ENCODE data around the gene SDK1. TPM values are rescaled to one million over a fixed set of nuclear protein-coding genes. Genes with fewer than 3 reads are reported as not detected.

SDK1 gene
- total RNA-seq, 3 donors from 2014 or later (not counting 1 experiment from before 2014, with no cell fraction given) = 0.05 to 0.11 TPM; not detected in 1

DNA sequence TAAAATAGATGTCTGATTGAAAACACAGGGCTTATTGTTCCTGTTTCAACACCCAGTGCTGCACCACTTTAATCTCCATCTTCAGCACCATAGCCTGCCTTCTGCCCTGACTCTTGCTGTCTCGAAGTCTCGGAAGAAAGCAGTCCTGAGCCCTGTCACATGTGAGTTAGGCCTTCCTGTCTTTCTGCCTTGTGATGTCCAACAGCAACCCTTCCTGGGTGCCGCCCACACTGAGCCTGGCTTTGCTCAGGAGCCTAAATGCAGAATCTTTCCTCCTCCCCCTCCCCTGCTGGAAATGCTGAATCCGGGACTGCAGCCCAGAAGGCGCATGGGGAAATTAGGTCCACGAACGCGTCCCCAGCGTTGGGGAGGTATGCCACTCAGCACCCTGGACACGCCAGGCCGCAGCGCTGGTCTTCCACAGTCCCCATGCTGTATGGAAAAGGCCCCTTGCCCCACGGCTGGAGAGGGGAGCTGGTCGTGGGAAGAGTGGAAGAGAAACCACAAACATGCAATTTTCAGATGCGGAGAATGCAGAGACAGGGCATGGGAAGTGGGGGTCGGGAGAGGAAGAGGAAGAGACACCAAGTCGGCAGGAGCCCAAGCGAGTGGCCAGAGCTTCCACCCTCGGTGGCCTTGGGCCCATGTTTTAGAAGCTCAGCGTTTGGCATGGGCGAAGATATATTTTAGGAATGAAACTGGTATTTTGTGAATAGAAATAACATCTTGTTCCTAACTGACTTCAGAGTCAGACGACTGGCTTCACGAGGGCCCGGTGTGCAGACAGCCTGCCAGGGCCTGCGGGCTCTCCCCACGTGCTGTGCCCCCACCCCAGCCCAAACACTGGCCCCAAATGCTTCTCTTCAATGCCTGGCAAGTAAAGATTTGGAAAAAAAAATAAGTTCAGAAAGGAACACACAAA, 724.9 kb downstream of the SDK1 start:
- H3K4me3 ChIP-seq (ENCODE audit: low read length) = no peak overlapping the region
- no peaks in the 10 kb centered on the region for H3K36me3 ChIP-seq (ENCODE audit: control insufficient read depth, insufficient read depth, low read length)
- intact Hi-C loops (cut with micrococcal nuclease) = no loop called here
- TF ChIP-seq, protein P1, sequence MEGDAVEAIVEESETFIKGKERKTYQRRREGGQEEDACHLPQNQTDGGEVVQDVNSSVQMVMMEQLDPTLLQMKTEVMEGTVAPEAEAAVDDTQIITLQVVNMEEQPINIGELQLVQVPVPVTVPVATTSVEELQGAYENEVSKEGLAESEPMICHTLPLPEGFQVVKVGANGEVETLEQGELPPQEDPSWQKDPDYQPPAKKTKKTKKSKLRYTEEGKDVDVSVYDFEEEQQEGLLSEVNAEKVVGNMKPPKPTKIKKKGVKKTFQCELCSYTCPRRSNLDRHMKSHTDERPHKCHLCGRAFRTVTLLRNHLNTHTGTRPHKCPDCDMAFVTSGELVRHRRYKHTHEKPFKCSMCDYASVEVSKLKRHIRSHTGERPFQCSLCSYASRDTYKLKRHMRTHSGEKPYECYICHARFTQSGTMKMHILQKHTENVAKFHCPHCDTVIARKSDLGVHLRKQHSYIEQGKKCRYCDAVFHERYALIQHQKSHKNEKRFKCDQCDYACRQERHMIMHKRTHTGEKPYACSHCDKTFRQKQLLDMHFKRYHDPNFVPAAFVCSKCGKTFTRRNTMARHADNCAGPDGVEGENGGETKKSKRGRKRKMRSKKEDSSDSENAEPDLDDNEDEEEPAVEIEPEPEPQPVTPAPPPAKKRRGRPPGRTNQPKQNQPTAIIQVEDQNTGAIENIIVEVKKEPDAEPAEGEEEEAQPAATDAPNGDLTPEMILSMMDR (IDR thresholded peaks at IDR 0.05) = no peak
- H3K4me1 Mint-ChIP-seq = no peaks in the 10 kb centered on the region
- H3K27me3 ChIP-seq (ENCODE audit: control insufficient read depth, insufficient read depth, low read length) = no peaks in the 10 kb centered on the region
- H3K27ac ChIP-seq (ENCODE audit: low read length) = no peak overlapping the region
- H3K36me3 Mint-ChIP-seq = no peaks in the 10 kb centered on the region
- WGBS (ENCODE audit: insufficient coverage) = 83% methylated on average over 26 of the region's 26 CpGs
- no peaks in the 10 kb centered on the region for H3K9me3 Mint-ChIP-seq
- DNase-seq (no peak), ATAC-seq (no peak)
- H3K27me3 Mint-ChIP-seq (ENCODE audit: low read depth in 2 of 2) = peaks cover 0 to 3% of the 10 kb centered on the region in 2 donors
- H3K27ac Mint-ChIP-seq = no peak overlapping the region
- H3K4me1 ChIP-seq (ENCODE audit: control insufficient read depth, insufficient read depth, low read length) = no peaks in the 10 kb centered on the region
- H3K9me3 ChIP-seq (ENCODE audit: control insufficient read depth, insufficient read depth, low read length) = no peaks in the 10 kb centered on the region
- no peak overlapping the region for H3K4me3 Mint-ChIP-seq

DNA sequence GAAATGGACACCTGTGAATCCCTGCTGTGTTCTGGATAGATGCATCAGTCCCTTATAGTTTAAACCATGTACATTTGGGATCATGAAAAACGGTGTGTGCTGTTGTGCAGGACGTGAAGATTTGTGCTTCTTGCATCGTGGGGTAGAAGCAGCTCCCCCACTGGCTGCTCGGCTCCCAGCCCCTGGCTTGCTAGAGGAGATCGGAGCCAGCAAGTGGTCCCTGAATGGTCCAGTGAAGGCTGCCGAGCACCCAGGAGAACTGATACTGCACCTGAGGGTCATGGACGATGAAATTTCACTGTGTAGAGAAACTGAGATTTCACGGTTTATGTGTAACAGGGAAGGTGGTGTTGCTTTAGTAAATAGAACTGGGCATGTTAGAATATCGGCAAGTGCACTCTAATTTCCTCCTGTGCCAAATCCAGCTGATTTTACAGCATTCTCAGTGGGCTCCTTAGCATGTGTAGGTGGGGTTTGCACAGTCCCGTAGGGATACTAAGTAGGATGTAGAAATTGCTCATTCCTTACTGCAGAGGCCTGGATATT, 726.0 kb downstream of the SDK1 start:
- H3K9me3 Mint-ChIP-seq = no peaks in the 10 kb centered on the region
- WGBS (ENCODE audit: insufficient coverage) = 81% methylated on average over 10 of the region's 10 CpGs
- Histone ChIP-seq H3K4me3 (ENCODE audit: low read length) (no peak overlapping the region), H3K9me3 (ENCODE audit: control insufficient read depth, insufficient read depth, low read length) (no peaks in the 10 kb centered on the region), H3K36me3 (ENCODE audit: control insufficient read depth, insufficient read depth, low read length) (no peaks in the 10 kb centered on the region), H3K27ac (ENCODE audit: low read length) (no peak overlapping the region), H3K4me1 (ENCODE audit: control insufficient read depth, insufficient read depth, low read length) (no peaks in the 10 kb centered on the region), H3K27me3 (ENCODE audit: control insufficient read depth, insufficient read depth, low read length) (no peaks in the 10 kb centered on the region)
- no peak for DNase-seq
- no peak overlapping the region for H3K4me3 Mint-ChIP-seq
- H3K4me1 Mint-ChIP-seq = no peaks in the 10 kb centered on the region
- TF ChIP-seq, protein P1 (IDR thresholded peaks at IDR 0.05) = no peak
- intact Hi-C loops (cut with micrococcal nuclease) = no loop called here
- no peak overlapping the region for H3K27ac Mint-ChIP-seq
- H3K36me3 Mint-ChIP-seq = no peaks in the 10 kb centered on the region
- H3K27me3 Mint-ChIP-seq (ENCODE audit: low read depth in 2 of 2) = peaks cover under 1 to 2% of the 10 kb centered on the region in 2 donors
- no peak for ATAC-seq

DNA sequence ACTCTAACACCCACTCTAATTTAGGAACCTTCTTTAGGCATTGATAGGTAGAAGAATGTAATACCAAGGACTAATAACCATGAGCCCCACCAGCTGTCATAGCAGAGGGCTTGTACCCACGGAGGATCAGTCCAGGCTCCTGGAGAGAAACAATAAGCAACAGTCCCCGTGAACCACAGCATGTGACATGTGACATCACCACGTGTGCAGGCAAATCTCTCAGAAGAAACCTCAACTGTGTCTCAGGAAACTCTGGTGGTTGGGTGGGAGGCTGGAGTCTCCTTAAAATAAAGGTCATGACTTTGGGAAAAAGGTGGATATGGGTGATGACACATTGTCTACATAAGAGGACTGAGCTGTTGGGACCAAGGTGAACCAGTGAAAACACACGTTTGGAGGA, 727.2 kb downstream of the SDK1 start:
- Histone ChIP-seq H3K4me1 (ENCODE audit: control insufficient read depth, insufficient read depth, low read length) (no peaks in the 10 kb centered on the region), H3K36me3 (ENCODE audit: control insufficient read depth, insufficient read depth, low read length) (no peaks in the 10 kb centered on the region), H3K27me3 (ENCODE audit: control insufficient read depth, insufficient read depth, low read length) (no peaks in the 10 kb centered on the region), H3K4me3 (ENCODE audit: low read length) (no peak overlapping the region), H3K27ac (ENCODE audit: low read length) (no peak overlapping the region), H3K9me3 (ENCODE audit: control insufficient read depth, insufficient read depth, low read length) (no peaks in the 10 kb centered on the region)
- no peak for ATAC-seq
- intact Hi-C loops (cut with micrococcal nuclease) = no loop called here
- 68% methylated on average over 4 of the region's 4 CpGs for WGBS (ENCODE audit: insufficient coverage)
- no peaks in the 10 kb centered on the region for H3K4me1 Mint-ChIP-seq
- TF ChIP-seq, protein P1 (IDR thresholded peaks at IDR 0.05) = no peak
- H3K27me3 Mint-ChIP-seq (ENCODE audit: low read depth in 2 of 2) = peaks cover 2 to 9% of the 10 kb centered on the region in 2 donors
- no peak overlapping the region for H3K4me3 Mint-ChIP-seq
- no peaks in the 10 kb centered on the region for H3K9me3 Mint-ChIP-seq
- H3K27ac Mint-ChIP-seq = no peak overlapping the region
- no peaks in the 10 kb centered on the region for H3K36me3 Mint-ChIP-seq
- no peak for DNase-seq
